K562 (cell line): ENCODE measurements around the gene TARBP2. TPM values are rescaled to one million over a fixed set of nuclear protein-coding genes. Genes with fewer than 3 reads are reported as not detected.

ENCODE experiments used
- ARID2 ChIP-seq: fragments of 450-650 bp; IDR thresholded peaks from 2 replicates; pipeline ENCODE4 v1.6.1; 2017; ENCODE audit warnings: antibody characterized with exemption, mild to moderate bottlenecking
- CBX5 ChIP-seq: IDR thresholded peaks from 2 replicates; pipeline ENCODE4 v1.6.1; 2014; ENCODE audit warnings: low read depth, borderline replicate concordance
- CBX8 ChIP-seq: fragments of 200-600 bp; sonication (generic); IDR thresholded peaks from 2 replicates; pipeline ENCODE4 v1.6.1; 2012; ENCODE audit warnings: borderline replicate concordance, mixed run types, low read depth, mild to moderate bottlenecking, moderate library complexity, mixed read lengths, low read length, control low read depth, inconsistent platforms; ENCODE audit not compliant: poor library complexity, severe bottlenecking; ENCODE audit errors: extremely low read depth
- CHAMP1 ChIP-seq: fragments of 450-650 bp; IDR thresholded peaks from 2 replicates; pipeline ENCODE4 v1.6.1; 2016; ENCODE audit warnings: mild to moderate bottlenecking
- CXXC5 ChIP-seq: fragments of 250-450 bp; sonication (Bioruptor Pico); IDR thresholded peaks from 2 replicates; pipeline ENCODE4 v1.8.0; 2022; ENCODE audit warnings: inconsistent platforms, mild to moderate bottlenecking, moderate library complexity
- DACH1 ChIP-seq: fragments of 450-650 bp; IDR thresholded peaks from 2 replicates; pipeline ENCODE4 v1.6.1; 2018; ENCODE audit not compliant: partially characterized antibody
- EP300 ChIP-seq: IDR thresholded peaks from 2 replicates; pipeline ENCODE4 v1.6.1; 2012; ENCODE audit warnings: low read length, improper control_type of control experiment
- FOSL1 ChIP-seq: fragments of 200-800 bp; sonication (Bioruptor generic); conservative IDR thresholded peaks from 2 replicates; pipeline ENCODE4 v1.6.1; 2016; ENCODE audit warnings: missing genetic modification characterization, missing compliant biosample characterization
- HDAC2 ChIP-seq: fragments of 450-650 bp; IDR thresholded peaks from 2 replicates; pipeline ENCODE4 v1.6.1; 2016; ENCODE audit warnings: mild to moderate bottlenecking
- HES1 ChIP-seq: fragments of 450-650 bp; IDR thresholded peaks from 2 replicates; pipeline ENCODE4 v1.6.1; 2016; ENCODE audit warnings: low read depth, mild to moderate bottlenecking, moderate library complexity
- HMGN3 ChIP-seq: IDR thresholded peaks from 2 replicates; pipeline ENCODE4 v1.6.1; 2011; ENCODE audit warnings: borderline replicate concordance, low read depth, mild to moderate bottlenecking, mixed read lengths, low read length; ENCODE audit not compliant: insufficient read length; ENCODE audit errors: extremely low read depth
- HMGXB4 ChIP-seq: sonication (generic); formaldehyde crosslinking; IDR thresholded peaks from 2 replicates; pipeline ENCODE4 v1.8.1; 2023; ENCODE audit warnings: mild to moderate bottlenecking, missing genetic modification reagents
- NCOR1 ChIP-seq: fragments of 450-650 bp; IDR thresholded peaks from 2 replicates; pipeline ENCODE4 v1.6.1; 2016; ENCODE audit warnings: mild to moderate bottlenecking, moderate library complexity
- RAD21 ChIP-seq, 2 experiments: fragments of 250-450 bp in 1 of 2; fragments of 450-650 bp in 1 of 2; sonication (Bioruptor Pico) in 1 of 2; formaldehyde crosslinking in 1 of 2; IDR thresholded peaks in 1 of 2; conservative IDR thresholded peaks in 1 of 2; 2 replicates each; pipeline versions ENCODE4 v1.4.0 to v1.8.0; 2020 to 2022; ENCODE audit warnings: mild to moderate bottlenecking in 2 of 2, moderate library complexity in 1 of 2
- RAD51 ChIP-seq: fragments of 450-650 bp; IDR thresholded peaks from 2 replicates; pipeline ENCODE4 v1.7.1; 2016; ENCODE audit warnings: low read depth, mild to moderate bottlenecking, borderline replicate concordance
- RBM17 ChIP-seq: fragments of 200-400 bp; formaldehyde crosslinking; IDR thresholded peaks from 2 replicates; pipeline ENCODE4 v1.6.1; 2017; ENCODE audit warnings: low read depth, mild to moderate bottlenecking, low read length, borderline replicate concordance
- SMARCB1 ChIP-seq: IDR thresholded peaks from 2 replicates; pipeline ENCODE4 v1.6.1; 2011; ENCODE audit warnings: improper control_type of control experiment, low read depth; ENCODE audit not compliant: insufficient read length
- SMARCC2 ChIP-seq: fragments of 450-650 bp; IDR thresholded peaks from 2 replicates; pipeline ENCODE4 v1.6.1; 2017; ENCODE audit warnings: antibody characterized with exemption, moderate library complexity, mild to moderate bottlenecking, low read depth
- SRSF1 ChIP-seq: fragments of 200-400 bp; formaldehyde crosslinking; IDR thresholded peaks from 2 replicates; pipeline ENCODE4 v1.6.1; 2017; ENCODE audit warnings: mild to moderate bottlenecking, low read depth, low read length, moderate library complexity
- STAG1 ChIP-seq: sonication (generic); formaldehyde crosslinking; IDR thresholded peaks from 2 replicates; pipeline ENCODE4 v1.5.0; 2020; ENCODE audit warnings: missing genetic modification reagents, borderline replicate concordance
- STAT5B ChIP-seq: fragments of 250-450 bp; sonication (Bioruptor Pico); IDR thresholded peaks from 2 replicates; pipeline ENCODE4 v1.8.0; 2021; ENCODE audit warnings: mild to moderate bottlenecking, inconsistent platforms
- TRIM24 ChIP-seq, 2 experiments: fragments of 450-650 bp; IDR thresholded peaks; 2 replicates each; pipeline ENCODE4 v1.6.1; 2016
- ZBED1 ChIP-seq: IDR thresholded peaks from 2 replicates; pipeline ENCODE4 v1.6.1; 2014
- ZFP30 ChIP-seq: fragments of 250-450 bp; sonication (Bioruptor Pico); IDR thresholded peaks from 2 replicates; pipeline ENCODE4 v1.8.0; 2022; ENCODE audit warnings: moderate library complexity, mild to moderate bottlenecking, inconsistent platforms, borderline replicate concordance
- ZNF431 ChIP-seq: sonication (generic); formaldehyde crosslinking; IDR thresholded peaks from 2 replicates; pipeline ENCODE4 v1.8.0; 2022; ENCODE audit warnings: mild to moderate bottlenecking, missing genetic modification reagents
- ZNF445 ChIP-seq: fragments of 250-450 bp; sonication (Bioruptor Pico); IDR thresholded peaks from 2 replicates; pipeline ENCODE4 v1.4.0; 2020; ENCODE audit warnings: low read depth, mild to moderate bottlenecking, moderate library complexity
- polyA plus RNA-seq, 8 experiments: library from polyadenylated mRNA; depleted of rRNA in 4 of 8; stranded (reverse) in 5 of 8; unstranded in 3 of 8; fragments of >200 nt; fragmentation: Nextera tagmentation in 2 of 8; fragmentation: Illumina TruSeq in 1 of 8; extraction: Ambion mirVana in 2 of 8; extraction: Trizol in 1 of 8; gene quantifications; 2 replicates each; pipeline versions ENCODE4 v1.2.1 to v1.2.3, GENCODE V29; 2011 to 2014; ENCODE audit warnings: inconsistent platforms in 1 of 8, missing spikeins in 1 of 8
- total RNA-seq, 7 experiments: library from RNA; depleted of rRNA in 6 of 7; stranded (reverse); fragments of >200 nt in 6 of 7; fragmentation: Illumina TruSeq in 2 of 7; extraction: Trizol in 2 of 7; gene quantifications; 2 replicates each; pipeline versions ENCODE4 v1.2.1 to v1.2.3, GENCODE V29; 2011 to 2021; ENCODE audit warnings: low replicate concordance in 1 of 7

TARBP2 gene
- total and polyA plus RNA-seq, 9 of the 15 experiments (the other 6 are each of a cell fraction or from before 2014, with no cell fraction given): 5.6 to 69.0 (median 44.6) TPM

- TF ChIP-seq CHAMP1 (no peak), ZBED1 (no peak), SMARCC2 (no peak), RAD51 (peak; percentile 10; the same call in 1 of the 2 replicates), HMGXB4 (CRISPR knock-in tag) (no peak), SMARCB1 (no peak), DACH1 (peak; percentile 30), ARID2 (no peak), NCOR1 (peak; percentile 49; the same call in 1 of the 2 replicates), CBX5 (0 out of 2 replicates have a peak, but pooled peaks have one; percentile 34), ZNF431 (CRISPR knock-in tag) (no peak), CXXC5 (peak; percentile 93), RBM17 (no peak), ZFP30 (CRISPR knock-in tag) (no peak), HES1 (peak; percentile 46; the same call in 1 of the 2 replicates), STAG1 (CRISPR knock-in tag) (no peak), ZNF445 (CRISPR knock-in tag) (no peak), HDAC2 (peak; percentile 81; the same call in 1 of the 2 replicates), SRSF1 (no peak), RAD21 (CRISPR knock-in tag; conservative IDR thresholded peaks at IDR 0.05 in 1 of 2, IDR thresholded peaks at IDR 0.05 in 1 of 2) (peak in 1 of 2 experiments; percentile 18; a peak in 1 of 4 replicates), TRIM24 (IDR thresholded peaks at IDR 0.05) (peak; percentile 40 to 42; a peak in 1 of 4 replicates), HMGN3 (peak; percentile 94), FOSL1 (no peak; the same call in 1 of the 2 replicates), STAT5B (CRISPR knock-in tag) (no peak), CBX8 (no peak), EP300 (peak; percentile 54)
These were observed 49.4 kb upstream of the TARBP2 start, which contains the start of gene PCBP2 (continued) for GRCh38 chr12:53451661-53452158.
